HUES48 (cell line): ENCODE measurements around the gene CDH18.

ENCODE experiments used
- H3K27ac ChIP-seq: one replicate; pipeline ENCODE4 v1.7.0; 2013; ENCODE audit warnings: low read depth, low read length, inconsistent platforms
- H3K27me3 ChIP-seq: 2 replicates; pipeline ENCODE4 v1.6.1; 2013; ENCODE audit warnings: mild to moderate bottlenecking, low read length; ENCODE audit not compliant: control insufficient read depth, insufficient read depth
- H3K36me3 ChIP-seq: 2 replicates; pipeline ENCODE4 v1.6.1; 2013; ENCODE audit warnings: low read length; ENCODE audit not compliant: control insufficient read depth, insufficient read depth
- H3K4me1 ChIP-seq: 2 replicates; pipeline ENCODE4 v1.6.1; 2013; ENCODE audit warnings: mild to moderate bottlenecking, low read length; ENCODE audit not compliant: control insufficient read depth, insufficient read depth
- H3K4me3 ChIP-seq: 2 replicates; pipeline ENCODE4 v1.5.1; 2013; ENCODE audit warnings: mild to moderate bottlenecking, low read depth, low read length
- H3K9ac ChIP-seq: 2 replicates; pipeline ENCODE4 v1.6.1; 2013; ENCODE audit warnings: mild to moderate bottlenecking, low read depth, low read length, moderate library complexity
- H3K9me3 ChIP-seq: 2 replicates; pipeline ENCODE4 v1.6.1; 2013; ENCODE audit warnings: low read length; ENCODE audit not compliant: control insufficient read depth, insufficient read depth

Gene CDH18

DNA sequence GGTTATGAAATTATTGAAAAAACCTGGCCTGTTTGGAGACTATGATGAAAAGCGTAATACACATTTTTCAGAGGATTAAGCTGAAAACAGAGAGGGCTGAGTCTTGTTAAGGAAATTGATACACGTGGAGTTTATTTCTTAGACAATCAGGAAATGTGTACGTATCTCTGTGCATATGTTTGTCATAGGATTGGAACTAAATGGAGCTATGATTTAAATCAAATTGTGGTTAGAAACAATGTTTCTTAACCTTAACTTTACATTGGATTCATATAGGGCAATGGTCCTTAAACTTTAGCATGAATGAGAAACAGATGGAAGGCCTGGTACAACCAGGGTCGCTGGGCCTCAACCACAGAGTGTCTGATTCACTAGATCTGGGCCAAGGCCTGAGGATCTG, 451.6 kb downstream of the CDH18 start:
- Histone ChIP-seq H3K27ac (no peak overlapping the region), H3K36me3 (no peaks in the 10 kb centered on the region), H3K4me3 (no peak overlapping the region), H3K27me3 (no peaks in the 10 kb centered on the region), H3K4me1 (no peaks in the 10 kb centered on the region), H3K9ac (no peak overlapping the region), H3K9me3 (no peaks in the 10 kb centered on the region)

DNA sequence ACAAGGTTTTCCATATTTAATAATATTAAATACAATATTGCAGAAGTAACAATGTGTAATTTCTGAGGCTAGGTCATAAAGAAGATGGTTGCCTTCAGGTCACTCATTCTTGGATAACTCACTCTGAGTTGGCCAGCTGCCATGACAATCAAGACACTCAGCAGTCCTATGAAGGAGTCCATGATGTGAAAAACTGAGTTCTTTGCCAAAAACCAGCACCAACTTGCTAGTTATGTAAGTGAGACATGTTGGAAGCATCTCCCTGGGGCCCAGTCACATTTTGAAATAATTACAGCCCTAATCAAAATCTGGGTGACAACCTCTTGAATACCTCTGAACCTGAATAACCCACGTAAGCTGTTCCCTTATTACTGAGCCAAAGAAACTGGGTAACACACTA, 453.2 kb downstream of the CDH18 start:
- H3K4me1 ChIP-seq, result no peaks in the 10 kb centered on the region
- no peak overlapping the region for H3K4me3 ChIP-seq
- H3K9me3 ChIP-seq, result no peaks in the 10 kb centered on the region
- no peak overlapping the region for H3K9ac ChIP-seq
- no peaks in the 10 kb centered on the region for H3K36me3 ChIP-seq
- no peak overlapping the region for H3K27ac ChIP-seq
- H3K27me3 ChIP-seq, result no peaks in the 10 kb centered on the region

DNA sequence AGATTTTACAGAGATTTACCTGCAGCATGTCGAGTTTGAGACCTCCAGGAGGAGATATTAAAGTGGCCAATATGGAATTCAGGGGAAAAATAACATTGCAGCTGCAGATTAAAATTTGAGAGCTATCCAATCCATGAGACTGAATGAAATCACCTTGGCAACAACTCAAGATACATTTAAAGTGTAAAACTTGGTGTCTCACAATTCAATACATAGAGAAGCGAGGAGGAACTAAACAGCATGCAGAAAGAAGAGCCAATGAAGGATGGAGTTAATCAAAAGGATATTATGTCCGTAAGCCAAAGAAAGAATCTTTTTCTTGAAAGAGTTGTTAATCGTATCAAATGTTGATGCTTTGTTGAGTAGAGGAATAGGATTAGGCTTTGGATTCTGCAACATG, 455.1 kb downstream of the CDH18 start:
- Histone ChIP-seq H3K9ac (no peak overlapping the region), H3K36me3 (no peaks in the 10 kb centered on the region), H3K27ac (no peak overlapping the region), H3K4me1 (no peaks in the 10 kb centered on the region), H3K9me3 (no peaks in the 10 kb centered on the region), H3K27me3 (no peaks in the 10 kb centered on the region), H3K4me3 (no peak overlapping the region)

DNA sequence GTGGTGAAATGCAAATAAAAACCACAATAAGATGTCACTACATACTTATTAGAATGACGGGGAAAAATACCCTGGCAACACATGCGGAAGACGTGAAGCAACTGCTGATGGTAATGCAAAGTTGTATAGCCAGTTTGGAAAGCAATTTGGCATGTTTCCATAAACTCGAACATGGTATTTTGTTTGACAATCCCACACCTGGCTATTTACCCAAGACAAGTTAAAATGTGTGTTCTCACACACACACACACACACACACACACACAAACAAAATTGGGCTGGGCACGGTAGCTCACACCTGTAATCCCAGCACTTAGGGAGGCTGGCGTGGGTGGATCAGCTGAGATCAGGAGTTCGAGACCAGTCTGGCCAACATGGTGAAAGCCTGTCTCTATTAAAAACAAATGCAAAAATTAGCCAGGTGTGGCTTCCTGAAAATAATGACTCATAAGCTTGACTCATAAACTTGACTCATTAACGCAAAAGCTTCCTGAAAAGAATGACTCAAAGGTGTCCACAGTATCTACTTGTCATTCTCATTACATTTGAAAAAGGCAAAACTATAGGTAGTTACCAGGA, 456.5 kb downstream of the CDH18 start:
- Histone ChIP-seq H3K4me1 (no peaks in the 10 kb centered on the region), H3K27ac (no peak overlapping the region), H3K9ac (no peak overlapping the region), H3K27me3 (no peaks in the 10 kb centered on the region), H3K4me3 (no peak overlapping the region), H3K9me3 (no peaks in the 10 kb centered on the region), H3K36me3 (no peaks in the 10 kb centered on the region)

DNA sequence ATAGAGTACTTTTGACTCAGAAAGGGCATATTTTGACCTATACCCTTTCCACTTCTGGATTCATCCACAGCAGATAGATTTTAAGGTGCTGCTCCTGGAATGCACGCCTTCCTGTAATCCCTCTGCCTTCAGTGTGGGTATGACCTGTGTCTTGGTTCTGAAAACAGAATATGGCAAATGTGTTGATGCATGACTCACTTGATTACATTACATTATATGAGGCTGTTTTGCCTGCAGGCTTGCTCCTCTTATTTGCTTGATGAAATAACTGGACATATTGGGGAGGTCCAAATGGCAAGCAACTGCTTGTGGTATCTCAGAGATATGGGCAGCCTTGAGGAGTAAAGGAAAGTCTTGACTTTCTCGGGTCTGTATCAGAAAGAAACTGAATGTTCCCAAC, 468.6 kb downstream of the CDH18 start:
- H3K27me3 ChIP-seq, result no peaks in the 10 kb centered on the region
- no peaks in the 10 kb centered on the region for H3K36me3 ChIP-seq
- no peak overlapping the region for H3K4me3 ChIP-seq
- H3K27ac ChIP-seq, result no peak overlapping the region
- no peaks in the 10 kb centered on the region for H3K4me1 ChIP-seq
- no peak overlapping the region for H3K9ac ChIP-seq
- no peaks in the 10 kb centered on the region for H3K9me3 ChIP-seq

DNA sequence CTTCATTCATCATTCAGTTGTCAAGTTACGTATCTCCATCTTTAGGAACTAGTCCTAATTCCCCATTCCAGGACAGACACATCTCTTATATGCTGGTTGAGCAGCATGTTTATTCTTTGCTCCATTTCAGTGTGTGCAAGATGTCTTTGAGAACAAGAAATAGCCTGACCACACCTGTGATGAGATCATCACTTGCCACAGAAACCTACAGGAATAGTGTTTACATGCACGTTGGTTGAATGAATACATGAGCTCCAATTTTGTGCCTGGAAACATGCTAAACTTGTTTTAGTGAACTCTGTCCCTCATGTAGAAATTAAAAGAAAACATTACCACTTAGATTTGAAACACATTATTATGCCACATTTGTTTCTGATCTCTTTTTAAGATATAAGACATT, 489.1 kb downstream of the CDH18 start:
- Histone ChIP-seq H3K9ac (no peak overlapping the region), H3K4me3 (no peak overlapping the region), H3K9me3 (no peaks in the 10 kb centered on the region), H3K27me3 (no peaks in the 10 kb centered on the region), H3K27ac (no peak overlapping the region), H3K36me3 (no peaks in the 10 kb centered on the region), H3K4me1 (no peaks in the 10 kb centered on the region)

DNA sequence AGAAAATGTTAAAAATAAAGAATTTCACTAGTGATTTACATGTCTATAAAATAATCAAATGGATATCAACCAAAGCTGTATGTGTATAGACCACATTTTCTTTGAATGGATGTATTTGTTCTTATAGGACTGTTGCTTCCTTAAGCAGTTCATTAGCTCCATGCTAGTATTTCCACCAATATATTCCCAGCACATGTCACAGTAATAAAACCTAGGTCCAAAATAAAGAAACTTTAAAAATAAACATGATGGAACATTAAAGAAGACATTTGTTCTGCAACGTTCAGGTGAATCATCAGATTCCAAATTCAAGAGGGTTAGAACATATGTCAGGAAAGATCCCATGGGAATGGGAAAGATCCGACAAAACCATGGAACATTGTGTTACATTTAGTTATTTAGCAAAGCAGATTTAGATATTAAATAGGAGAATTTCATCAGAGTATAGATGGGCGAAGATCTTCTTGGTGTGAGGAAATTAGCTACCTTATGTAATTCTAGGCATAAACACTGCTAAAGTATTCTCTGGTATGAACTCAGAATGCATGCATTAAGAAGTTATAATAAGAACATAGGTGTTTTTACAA, 490.7 kb downstream of the CDH18 start:
- Histone ChIP-seq H3K4me3 (no peak overlapping the region), H3K9ac (no peak overlapping the region), H3K27ac (no peak overlapping the region), H3K36me3 (no peaks in the 10 kb centered on the region), H3K9me3 (no peaks in the 10 kb centered on the region), H3K4me1 (no peaks in the 10 kb centered on the region), H3K27me3 (no peaks in the 10 kb centered on the region)

DNA sequence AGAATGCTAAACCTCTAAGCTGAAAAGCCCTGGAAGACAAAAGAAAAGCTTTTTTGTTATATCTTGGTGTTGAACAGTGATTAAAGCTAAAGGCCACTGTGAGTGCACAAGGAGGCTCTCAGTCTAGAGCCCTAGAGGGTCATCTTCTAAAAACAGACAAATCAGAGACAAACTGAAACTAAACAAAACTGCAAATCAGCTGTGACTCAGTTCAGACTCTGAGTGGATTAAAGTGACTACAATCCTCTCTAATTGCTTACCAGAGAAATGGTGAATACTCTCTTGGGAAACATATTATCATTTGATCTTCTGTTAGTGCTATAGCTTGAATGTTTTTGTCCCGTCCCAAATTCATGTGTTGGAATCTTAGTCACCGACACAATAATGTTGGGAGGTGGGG, 491.9 kb downstream of the CDH18 start:
- H3K4me1 ChIP-seq, result no peaks in the 10 kb centered on the region
- no peaks in the 10 kb centered on the region for H3K27me3 ChIP-seq
- no peaks in the 10 kb centered on the region for H3K9me3 ChIP-seq
- H3K4me3 ChIP-seq, result no peak overlapping the region
- H3K36me3 ChIP-seq, result no peaks in the 10 kb centered on the region
- no peak overlapping the region for H3K9ac ChIP-seq
- no peak overlapping the region for H3K27ac ChIP-seq

DNA sequence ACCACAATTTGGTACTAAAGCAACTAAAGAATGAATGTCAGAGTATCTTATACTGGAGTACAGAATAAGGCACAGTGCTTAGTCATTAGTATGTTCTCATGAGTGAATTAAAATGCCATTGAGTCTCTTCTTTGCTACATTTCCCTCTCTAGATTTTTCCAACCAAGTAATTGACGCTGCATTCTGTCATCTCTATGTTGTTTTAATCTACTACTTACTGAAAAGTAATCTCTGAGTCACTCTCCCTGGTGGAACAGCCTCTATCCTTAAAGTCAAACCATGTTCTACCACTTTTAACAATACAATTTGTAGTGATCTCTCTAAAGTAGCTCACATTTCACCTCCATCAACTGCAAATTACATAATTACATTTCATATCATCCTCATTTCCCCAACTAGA, 495.1 kb downstream of the CDH18 start:
- no peaks in the 10 kb centered on the region for H3K27me3 ChIP-seq
- no peaks in the 10 kb centered on the region for H3K9me3 ChIP-seq
- H3K36me3 ChIP-seq, result no peaks in the 10 kb centered on the region
- H3K4me3 ChIP-seq, result no peak overlapping the region
- H3K9ac ChIP-seq, result no peak overlapping the region
- H3K4me1 ChIP-seq, result no peaks in the 10 kb centered on the region
- no peak overlapping the region for H3K27ac ChIP-seq

DNA sequence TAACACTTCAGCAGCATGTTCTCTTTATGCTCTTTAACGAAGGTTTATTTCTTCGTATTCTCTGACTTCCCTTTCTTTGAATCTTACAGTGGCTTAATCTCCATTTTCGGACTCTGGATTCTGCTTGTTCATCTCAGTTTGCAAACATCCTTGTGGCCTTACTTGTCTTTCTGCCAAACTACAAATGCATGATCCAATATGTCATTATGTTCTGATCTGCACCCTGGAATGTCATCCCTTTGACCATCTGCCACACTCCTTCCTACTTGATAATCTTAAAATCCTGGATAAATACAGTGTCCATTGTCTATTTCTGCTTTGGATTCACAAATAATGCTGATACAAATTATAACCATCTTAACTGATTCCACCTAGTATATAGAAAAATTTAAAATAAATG, 499.2 kb downstream of the CDH18 start:
- no peak overlapping the region for H3K4me3 ChIP-seq
- H3K4me1 ChIP-seq, result no peaks in the 10 kb centered on the region
- H3K9ac ChIP-seq, result no peak overlapping the region
- H3K27me3 ChIP-seq, result no peaks in the 10 kb centered on the region
- no peaks in the 10 kb centered on the region for H3K9me3 ChIP-seq
- H3K36me3 ChIP-seq, result no peaks in the 10 kb centered on the region
- no peak overlapping the region for H3K27ac ChIP-seq

DNA sequence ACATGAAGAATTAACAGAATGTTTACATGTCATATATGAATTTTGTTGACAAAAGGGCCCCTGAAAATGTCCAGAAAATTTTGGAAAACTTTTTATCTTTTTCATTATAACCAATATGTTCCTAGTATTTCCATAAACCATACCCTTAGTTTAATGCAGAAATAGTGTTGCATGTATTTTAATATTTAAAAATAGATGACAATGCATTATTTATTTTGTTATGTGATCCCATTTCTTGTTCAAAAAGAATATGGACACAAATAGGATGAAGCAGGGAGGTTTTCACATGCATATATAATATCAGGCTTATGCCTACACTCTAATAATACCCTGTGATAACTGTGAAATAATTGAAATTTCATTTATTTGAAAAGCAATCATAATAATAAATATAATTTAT, 500.5 kb downstream of the CDH18 start:
- Histone ChIP-seq H3K4me3 (no peak overlapping the region), H3K9ac (no peak overlapping the region), H3K36me3 (no peaks in the 10 kb centered on the region), H3K27ac (no peak overlapping the region), H3K4me1 (no peaks in the 10 kb centered on the region), H3K9me3 (no peaks in the 10 kb centered on the region), H3K27me3 (no peaks in the 10 kb centered on the region)
